ENCODE measurements around the gene CHN1.

- no peak for TF ChIP-seq EGR1 (IDR thresholded peaks at IDR 0.05; ENCODE audit: borderline replicate concordance, low read depth, low read length)
- no peak for TF ChIP-seq CTCF (IDR thresholded peaks at IDR 0.05; ENCODE audit: control extremely low read depth in 1 of 3, insufficient read depth in 1 of 3, low read depth in 1 of 3, low read length in 3 of 3)
- no peak for TF ChIP-seq POLR2A (IDR thresholded peaks at IDR 0.05; ENCODE audit: control extremely low read depth in 1 of 2, low read depth in 2 of 2, low read length in 2 of 2)
- TF ChIP-seq ATF3 (IDR thresholded peaks at IDR 0.05; ENCODE audit: insufficient read depth, low read depth, low read length): no peak
- TF ChIP-seq POLR2AphosphoS5 (IDR thresholded peaks at IDR 0.05; ENCODE audit: low read depth, low read length): no peak
- TF ChIP-seq KDM1A (IDR thresholded peaks at IDR 0.05; ENCODE audit: borderline replicate concordance, low read length): no peak
- no peak for TF ChIP-seq SIRT6 (IDR thresholded peaks at IDR 0.05; ENCODE audit: low read length)
- TF ChIP-seq GABPA (IDR thresholded peaks at IDR 0.05; ENCODE audit: borderline replicate concordance, insufficient read depth, low read length): no peak
- no peak for TF ChIP-seq RAD21 (IDR thresholded peaks at IDR 0.05 in 1 of 2, conservative IDR thresholded peaks at IDR 0.05 in 1 of 2; ENCODE audit: low read depth in 2 of 2, low read length in 2 of 2)
- TF ChIP-seq GTF2F1 (IDR thresholded peaks at IDR 0.05; ENCODE audit: borderline replicate concordance, low read depth, low read length): no peak
- no peak for TF ChIP-seq SAP30 (IDR thresholded peaks at IDR 0.05; ENCODE audit: insufficient read depth, insufficient replicate concordance, low read length)
- no peak for TF ChIP-seq RFX5 (IDR thresholded peaks at IDR 0.05; ENCODE audit: borderline replicate concordance, low read depth, low read length)
- TF ChIP-seq NANOG (IDR thresholded peaks at IDR 0.05; ENCODE audit: insufficient read depth, low read depth, low read length, poor library complexity, severe bottlenecking): no peak
- TF ChIP-seq BRCA1 (IDR thresholded peaks at IDR 0.05; ENCODE audit: low read depth, low read length): no peak
Measured at GRCh38 chr2:174965992-174966744, 39.0 kb downstream of the CHN1 start.

Measured in H1 (cell line).